NCI-H69 (cell line): ENCODE results near the gene NEK9.
"Not testable (repeated sequence)": the region's sequence is repeated elsewhere in the genome, so short reads cannot be mapped to it uniquely, and the experiment has no call there.

ENCODE experiments used
- DNase-seq: peaks from one replicate; lab custom pipeline; 2025; lab: John Stamatoyannopoulos, UW

Gene NEK9

GRCh38 chr14:75126679-75127473 lies at the start of gene NEK9:
TSS of gene NEK9 (minus strand) at chr14:75127048. CDS start at chr14:75126921, 127 bp downstream.
- peak; percentile 95 for DNase-seq

GRCh38 chr14:75176142-75176820 lies 49.4 kb upstream of the NEK9 start, which contains the start of gene TMED10:
TSS of gene TMED10 (minus strand) at chr14:75176612. CDS start at chr14:75176579, 33 bp downstream.
- DNase-seq: peak; percentile 94

GRCh38 chr14:75175677-75176141 lies 48.9 kb upstream of the NEK9 start:
- DNase-seq: no peak

- no peak for DNase-seq
Measured at GRCh38 chr14:75174066-75174465, 47.2 kb upstream of the NEK9 start.

GRCh38 chr14:75170772-75171171 lies 43.9 kb upstream of the NEK9 start:
- no peak for DNase-seq

GRCh38 chr14:75168586-75169335 lies 41.9 kb upstream of the NEK9 start:
- no peak for DNase-seq

- DNase-seq: no peak
Measured at GRCh38 chr14:75167325-75167724, 40.5 kb upstream of the NEK9 start.

- DNase-seq: no peak
Measured at GRCh38 chr14:75165586-75166391, 38.9 kb upstream of the NEK9 start.

GRCh38 chr14:75164809-75165208 lies 38.0 kb upstream of the NEK9 start:
- DNase-seq: no peak

GRCh38 chr14:75163677-75164076 lies 36.8 kb upstream of the NEK9 start:
- no peak for DNase-seq

GRCh38 chr14:75162631-75163030 lies 35.8 kb upstream of the NEK9 start:
- DNase-seq: no peak

- DNase-seq: no peak
Measured at GRCh38 chr14:75158843-75159614, 32.2 kb upstream of the NEK9 start.

GRCh38 chr14:75156901-75157300 lies 30.1 kb upstream of the NEK9 start:
- DNase-seq: no peak

GRCh38 chr14:75156111-75156510 lies 29.3 kb upstream of the NEK9 start:
- no peak for DNase-seq

GRCh38 chr14:75155169-75155568 lies 28.3 kb upstream of the NEK9 start:
- no peak for DNase-seq

- peak; percentile 35 for DNase-seq
Measured at GRCh38 chr14:75153295-75153694, 26.4 kb upstream of the NEK9 start.

GRCh38 chr14:75151851-75152250 lies 25.0 kb upstream of the NEK9 start:
- no peak for DNase-seq

GRCh38 chr14:75150637-75151036 lies 23.8 kb upstream of the NEK9 start:
- not testable (repeated sequence) for DNase-seq

- no peak for DNase-seq
Measured at GRCh38 chr14:75150150-75150549, 23.3 kb upstream of the NEK9 start.

GRCh38 chr14:75147423-75148071 lies 20.7 kb upstream of the NEK9 start:
- no peak for DNase-seq
